Measurements from ENCODE around the gene MED12L.

- TF ChIP-seq, protein P1, sequence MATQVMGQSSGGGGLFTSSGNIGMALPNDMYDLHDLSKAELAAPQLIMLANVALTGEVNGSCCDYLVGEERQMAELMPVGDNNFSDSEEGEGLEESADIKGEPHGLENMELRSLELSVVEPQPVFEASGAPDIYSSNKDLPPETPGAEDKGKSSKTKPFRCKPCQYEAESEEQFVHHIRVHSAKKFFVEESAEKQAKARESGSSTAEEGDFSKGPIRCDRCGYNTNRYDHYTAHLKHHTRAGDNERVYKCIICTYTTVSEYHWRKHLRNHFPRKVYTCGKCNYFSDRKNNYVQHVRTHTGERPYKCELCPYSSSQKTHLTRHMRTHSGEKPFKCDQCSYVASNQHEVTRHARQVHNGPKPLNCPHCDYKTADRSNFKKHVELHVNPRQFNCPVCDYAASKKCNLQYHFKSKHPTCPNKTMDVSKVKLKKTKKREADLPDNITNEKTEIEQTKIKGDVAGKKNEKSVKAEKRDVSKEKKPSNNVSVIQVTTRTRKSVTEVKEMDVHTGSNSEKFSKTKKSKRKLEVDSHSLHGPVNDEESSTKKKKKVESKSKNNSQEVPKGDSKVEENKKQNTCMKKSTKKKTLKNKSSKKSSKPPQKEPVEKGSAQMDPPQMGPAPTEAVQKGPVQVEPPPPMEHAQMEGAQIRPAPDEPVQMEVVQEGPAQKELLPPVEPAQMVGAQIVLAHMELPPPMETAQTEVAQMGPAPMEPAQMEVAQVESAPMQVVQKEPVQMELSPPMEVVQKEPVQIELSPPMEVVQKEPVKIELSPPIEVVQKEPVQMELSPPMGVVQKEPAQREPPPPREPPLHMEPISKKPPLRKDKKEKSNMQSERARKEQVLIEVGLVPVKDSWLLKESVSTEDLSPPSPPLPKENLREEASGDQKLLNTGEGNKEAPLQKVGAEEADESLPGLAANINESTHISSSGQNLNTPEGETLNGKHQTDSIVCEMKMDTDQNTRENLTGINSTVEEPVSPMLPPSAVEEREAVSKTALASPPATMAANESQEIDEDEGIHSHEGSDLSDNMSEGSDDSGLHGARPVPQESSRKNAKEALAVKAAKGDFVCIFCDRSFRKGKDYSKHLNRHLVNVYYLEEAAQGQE (IDR thresholded peaks at IDR 0.05; ENCODE audit: insufficient read depth in 1 of 2, low read depth in 2 of 2, low read length in 2 of 2), result no peak
- TF ChIP-seq POLR2AphosphoS5 (IDR thresholded peaks at IDR 0.05; ENCODE audit: low read depth, low read length), result no peak
- TF ChIP-seq TAF1 (IDR thresholded peaks at IDR 0.05; ENCODE audit: borderline replicate concordance, insufficient read depth, low read length), result no peak
These were observed 190.7 kb downstream of the MED12L start for GRCh38 chr3:151276038-151276686.
